Uterus (tissue), 2 donors: Measurements from ENCODE around the gene WIZ.

Experiments used
- CTCF ChIP-seq, 4 experiments: fragments of 200-600 bp in 2 of 4; fragments of 450-650 bp in 2 of 4; sonication (generic) in 2 of 4; IDR thresholded peaks; one replicate each; pipeline ENCODE4 v1.5.1; 2016 to 2019; ENCODE audit warnings: antibody characterized with exemption in 4 of 4, mild to moderate bottlenecking in 2 of 4, moderate library complexity in 1 of 4
- POLR2A ChIP-seq, 2 donors: fragments of 450-650 bp; IDR thresholded peaks; one replicate each; pipeline ENCODE4 v1.6.1; 2016; ENCODE audit warnings: antibody characterized with exemption in 2 of 2, mild to moderate bottlenecking in 1 of 2, moderate library complexity in 1 of 2

- TF ChIP-seq POLR2A (IDR thresholded peaks at IDR 0.05) (no peak), CTCF (IDR thresholded peaks at IDR 0.05) (no peak)
Measured at GRCh38 chr19:15498910-15499309, 49.2 kb upstream of the WIZ start.
